ENCODE results near the gene DDX10.

DNA sequence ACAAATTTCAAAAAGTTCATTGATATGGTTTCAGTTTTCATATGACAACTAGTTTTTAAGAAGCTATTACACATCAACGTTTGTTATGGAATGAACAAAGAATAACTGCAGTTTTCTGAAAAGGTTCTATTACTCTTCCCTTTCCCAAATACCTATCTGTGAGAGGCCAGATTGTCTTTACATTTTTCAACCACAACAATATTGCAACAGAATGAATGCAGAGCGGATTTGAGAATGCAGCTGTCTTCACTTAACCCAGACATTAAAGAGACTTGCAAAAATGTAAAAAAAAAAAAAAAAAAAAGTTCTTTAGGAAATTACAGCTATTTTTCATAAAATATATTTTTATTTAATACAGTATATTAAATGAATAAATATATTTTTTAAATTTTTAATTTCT is 250.8 kb downstream of the DDX10 start:
- TF ChIP-seq TAF1 (IDR thresholded peaks at IDR 0.05; ENCODE audit: low read depth) (no peak), POLR2AphosphoS5 (IDR thresholded peaks at IDR 0.05) (no peak), SMC3 (conservative IDR thresholded peaks at IDR 0.05; ENCODE audit: poor library complexity) (no peak)
